ENCODE data around the gene ZHX3.
"Not testable (repeated sequence)": the region's sequence is repeated elsewhere in the genome, so short reads cannot be mapped to it uniquely, and the experiment has no call there.

The ZHX3 gene

DNA sequence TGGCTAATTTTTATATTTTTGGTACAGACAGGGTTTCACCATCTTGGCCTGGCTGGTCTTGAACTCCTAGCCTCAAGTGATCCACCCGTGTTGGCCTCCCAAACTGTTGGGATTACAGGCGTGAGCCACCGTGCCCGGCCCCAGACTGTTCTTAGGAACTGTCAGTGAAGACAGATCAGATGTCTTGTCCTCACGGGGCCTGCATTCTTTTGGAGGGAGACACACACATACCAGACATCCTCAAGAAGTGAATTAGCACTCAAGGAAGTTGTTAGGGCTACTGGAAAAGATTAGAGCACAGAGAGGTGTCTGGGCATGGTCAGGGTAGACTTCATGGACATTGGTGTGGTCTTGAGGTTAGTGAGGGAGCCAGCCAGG is 12.8 kb upstream of the ZHX3 start:
- H2AFZ ChIP-seq (ENCODE audit: low read length, unreplicated experiment) = peak overlapping the region; percentile 63
- peak overlapping the region; percentile 93 for H3K27ac ChIP-seq (ENCODE audit: low read depth, low read length)
- H3K79me2 ChIP-seq (ENCODE audit: control insufficient read depth, insufficient read depth, low read length, unreplicated experiment) = no peaks in the 10 kb centered on the region
- no peaks in the 10 kb centered on the region for H3K27me3 ChIP-seq (ENCODE audit: insufficient read depth, low read length)
- H3K4me1 ChIP-seq (ENCODE audit: control insufficient read depth, insufficient read depth, low read length, unreplicated experiment) = peaks cover 23% of the 10 kb centered on the region
- no peaks in the 10 kb centered on the region for H3K36me3 ChIP-seq (ENCODE audit: insufficient read depth, low read length)
- H3K4me3 ChIP-seq (ENCODE audit: low read depth, low read length) = no peak overlapping the region

DNA sequence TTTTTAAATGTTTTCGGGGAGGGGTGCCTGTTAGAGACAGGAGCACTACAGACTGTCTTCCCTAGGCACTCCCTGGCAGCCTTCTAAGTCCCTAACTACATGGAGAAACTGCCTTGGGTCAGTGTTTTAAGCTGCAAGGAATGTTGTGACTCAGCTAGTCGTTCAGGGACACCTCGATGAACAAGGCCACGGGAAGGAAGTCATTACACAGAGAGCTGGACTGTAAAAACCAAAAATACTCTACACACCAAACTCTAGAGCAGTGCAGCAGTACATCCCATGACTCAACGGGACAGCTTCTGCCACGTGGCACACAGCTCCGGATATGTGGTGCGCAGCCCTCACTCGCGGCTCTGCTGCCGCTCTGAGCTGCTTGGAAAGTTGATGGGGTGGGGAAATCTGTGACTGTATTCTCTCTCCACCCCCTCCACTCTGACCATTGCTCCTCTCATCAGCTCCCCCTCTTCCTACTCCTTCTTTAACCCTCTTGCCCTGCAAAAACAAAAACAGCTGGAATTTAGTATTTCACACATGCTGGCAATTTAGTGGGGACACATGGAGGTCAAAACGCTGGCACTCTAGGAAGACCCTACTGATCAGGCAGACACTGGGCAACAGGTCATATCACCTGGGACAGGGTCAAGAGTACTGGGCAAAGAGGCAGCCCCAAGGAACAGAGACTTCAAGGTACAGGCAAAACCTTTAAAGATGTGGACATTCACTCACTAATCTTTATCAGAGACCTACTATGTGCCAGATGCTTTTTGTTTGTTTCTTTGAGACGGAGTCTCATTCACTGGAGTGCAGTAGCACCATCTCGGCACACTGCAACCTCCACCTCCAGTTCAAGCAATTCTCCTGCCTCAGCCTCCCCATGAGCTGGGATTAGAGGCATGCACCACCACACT is 12.2 kb upstream of the ZHX3 start:
- Histone ChIP-seq H3K27ac (ENCODE audit: low read depth, low read length) (peak overlapping the region; percentile 93), H3K4me1 (ENCODE audit: control insufficient read depth, insufficient read depth, low read length, unreplicated experiment) (peaks cover 23% of the 10 kb centered on the region), H3K4me3 (ENCODE audit: low read depth, low read length) (peak overlapping the region; percentile 28; the same call in 1 of the 2 replicates), H2AFZ (ENCODE audit: low read length, unreplicated experiment) (peak overlapping the region; percentile 80), H3K36me3 (ENCODE audit: insufficient read depth, low read length) (no peaks in the 10 kb centered on the region), H3K79me2 (ENCODE audit: control insufficient read depth, insufficient read depth, low read length, unreplicated experiment) (no peaks in the 10 kb centered on the region), H3K27me3 (ENCODE audit: insufficient read depth, low read length) (no peaks in the 10 kb centered on the region)

DNA sequence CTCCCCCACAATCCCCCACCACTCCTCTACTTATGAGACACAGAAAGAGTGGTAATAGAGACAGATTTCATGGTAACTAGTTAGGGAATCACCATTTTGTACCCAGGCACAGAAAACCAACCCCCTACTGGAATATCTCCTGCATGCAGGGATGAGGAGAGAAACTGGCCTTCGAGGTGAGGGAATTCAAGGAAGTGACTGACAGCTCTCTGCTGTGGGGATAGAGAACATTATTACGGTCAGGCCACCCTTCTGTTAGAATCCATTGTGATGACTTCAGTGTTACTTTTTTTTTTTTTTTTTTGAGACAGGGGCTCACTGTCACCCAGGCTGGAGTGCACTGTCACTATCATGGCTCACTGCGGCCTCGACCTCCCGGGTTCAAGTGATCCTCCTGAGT is 9.6 kb upstream of the ZHX3 start:
- Histone ChIP-seq H2AFZ (ENCODE audit: low read length, unreplicated experiment) (no peak overlapping the region), H3K79me2 (ENCODE audit: control insufficient read depth, insufficient read depth, low read length, unreplicated experiment) (no peaks in the 10 kb centered on the region), H3K4me1 (ENCODE audit: control insufficient read depth, insufficient read depth, low read length, unreplicated experiment) (peaks cover 23% of the 10 kb centered on the region), H3K27me3 (ENCODE audit: insufficient read depth, low read length) (no peaks in the 10 kb centered on the region), H3K4me3 (ENCODE audit: low read depth, low read length) (no peak overlapping the region), H3K27ac (ENCODE audit: low read depth, low read length) (no peak overlapping the region), H3K36me3 (ENCODE audit: insufficient read depth, low read length) (no peaks in the 10 kb centered on the region)

DNA sequence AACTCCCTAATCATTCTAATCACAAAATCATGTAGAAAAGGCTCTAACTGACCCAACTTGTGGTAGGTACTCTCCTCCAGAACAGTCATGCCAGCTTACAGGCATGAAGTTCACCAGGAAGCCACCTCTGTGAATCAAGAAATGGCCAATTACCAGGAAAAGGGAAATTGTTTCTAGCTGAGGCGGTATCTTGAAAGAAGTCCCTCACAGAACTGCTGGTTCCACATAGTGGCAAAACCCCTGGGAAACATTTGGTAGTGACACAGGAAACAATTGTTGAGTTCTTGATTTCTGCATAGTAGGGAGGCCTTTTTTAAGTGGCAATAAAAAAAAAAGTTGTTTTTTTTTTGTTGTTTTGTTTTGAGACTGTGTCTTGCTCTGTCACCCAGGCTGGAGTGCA is 3.4 kb upstream of the ZHX3 start:
- H3K27me3 ChIP-seq (ENCODE audit: insufficient read depth, low read length) = no peaks in the 10 kb centered on the region
- peaks cover 26% of the 10 kb centered on the region for H3K4me1 ChIP-seq (ENCODE audit: control insufficient read depth, insufficient read depth, low read length, unreplicated experiment)
- H3K27ac ChIP-seq (ENCODE audit: low read depth, low read length) = peak overlapping the region; percentile 51; the same call in 1 of the 2 replicates
- no peak overlapping the region for H2AFZ ChIP-seq (ENCODE audit: low read length, unreplicated experiment)
- peaks cover 12% of the 10 kb centered on the region for H3K79me2 ChIP-seq (ENCODE audit: control insufficient read depth, insufficient read depth, low read length, unreplicated experiment)
- H3K36me3 ChIP-seq (ENCODE audit: insufficient read depth, low read length) = no peaks in the 10 kb centered on the region
- H3K4me3 ChIP-seq (ENCODE audit: low read depth, low read length) = no peak overlapping the region

DNA sequence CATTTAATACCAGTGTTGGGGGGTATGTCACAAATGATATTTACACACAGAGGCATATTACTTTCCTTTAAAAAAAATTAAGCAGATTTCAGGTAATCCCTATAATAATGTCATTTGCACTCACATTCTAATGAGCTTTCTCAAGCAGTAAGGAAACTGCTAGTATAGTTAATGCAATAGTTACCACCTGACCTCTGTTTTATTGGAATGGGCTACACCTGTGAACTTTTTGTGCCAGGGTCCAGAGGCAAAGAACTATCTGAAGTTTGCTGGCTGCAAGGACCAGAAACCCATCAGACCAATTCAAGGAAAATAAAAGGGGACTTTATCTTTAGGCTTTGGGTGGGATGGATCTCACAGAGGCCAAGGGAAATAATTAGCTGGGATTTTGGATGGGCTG is 2.9 kb upstream of the ZHX3 start:
- H3K79me2 ChIP-seq (ENCODE audit: control insufficient read depth, insufficient read depth, low read length, unreplicated experiment) = peaks cover 17% of the 10 kb centered on the region
- H3K4me3 ChIP-seq (ENCODE audit: low read depth, low read length) = no peak overlapping the region
- no peak overlapping the region for H3K27ac ChIP-seq (ENCODE audit: low read depth, low read length)
- no peaks in the 10 kb centered on the region for H3K27me3 ChIP-seq (ENCODE audit: insufficient read depth, low read length)
- H2AFZ ChIP-seq (ENCODE audit: low read length, unreplicated experiment) = no peak overlapping the region
- H3K36me3 ChIP-seq (ENCODE audit: insufficient read depth, low read length) = no peaks in the 10 kb centered on the region
- H3K4me1 ChIP-seq (ENCODE audit: control insufficient read depth, insufficient read depth, low read length, unreplicated experiment) = peaks cover 29% of the 10 kb centered on the region

DNA sequence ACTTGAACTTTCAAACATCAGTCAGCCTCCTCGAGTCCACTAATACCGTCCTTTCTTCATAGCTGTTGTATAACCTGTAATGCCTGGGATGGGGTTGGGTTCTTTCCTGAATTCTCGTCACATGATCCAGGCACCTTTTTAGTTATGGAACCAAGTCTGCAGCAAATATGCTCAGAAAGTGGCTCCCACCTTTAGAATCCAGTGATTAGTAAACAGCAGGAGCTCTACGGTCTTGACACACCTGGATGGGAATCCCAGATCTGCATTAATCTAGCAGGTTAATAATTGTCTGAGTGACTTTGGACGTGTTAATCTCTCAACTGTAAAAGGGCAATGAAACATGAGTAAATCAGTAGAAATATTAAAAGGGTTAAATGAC is 729 bp upstream of the ZHX3 start:
- H3K79me2 ChIP-seq (ENCODE audit: control insufficient read depth, insufficient read depth, low read length, unreplicated experiment) = peaks cover 37% of the 10 kb centered on the region
- H3K36me3 ChIP-seq (ENCODE audit: insufficient read depth, low read length) = no peaks in the 10 kb centered on the region
- H3K4me3 ChIP-seq (ENCODE audit: low read depth, low read length) = peak overlapping the region; percentile 77
- peak overlapping the region; percentile 37 for H3K27ac ChIP-seq (ENCODE audit: low read depth, low read length)
- H3K27me3 ChIP-seq (ENCODE audit: insufficient read depth, low read length) = no peaks in the 10 kb centered on the region
- H3K4me1 ChIP-seq (ENCODE audit: control insufficient read depth, insufficient read depth, low read length, unreplicated experiment) = peaks cover 37% of the 10 kb centered on the region
- no peak overlapping the region for H2AFZ ChIP-seq (ENCODE audit: low read length, unreplicated experiment)

DNA sequence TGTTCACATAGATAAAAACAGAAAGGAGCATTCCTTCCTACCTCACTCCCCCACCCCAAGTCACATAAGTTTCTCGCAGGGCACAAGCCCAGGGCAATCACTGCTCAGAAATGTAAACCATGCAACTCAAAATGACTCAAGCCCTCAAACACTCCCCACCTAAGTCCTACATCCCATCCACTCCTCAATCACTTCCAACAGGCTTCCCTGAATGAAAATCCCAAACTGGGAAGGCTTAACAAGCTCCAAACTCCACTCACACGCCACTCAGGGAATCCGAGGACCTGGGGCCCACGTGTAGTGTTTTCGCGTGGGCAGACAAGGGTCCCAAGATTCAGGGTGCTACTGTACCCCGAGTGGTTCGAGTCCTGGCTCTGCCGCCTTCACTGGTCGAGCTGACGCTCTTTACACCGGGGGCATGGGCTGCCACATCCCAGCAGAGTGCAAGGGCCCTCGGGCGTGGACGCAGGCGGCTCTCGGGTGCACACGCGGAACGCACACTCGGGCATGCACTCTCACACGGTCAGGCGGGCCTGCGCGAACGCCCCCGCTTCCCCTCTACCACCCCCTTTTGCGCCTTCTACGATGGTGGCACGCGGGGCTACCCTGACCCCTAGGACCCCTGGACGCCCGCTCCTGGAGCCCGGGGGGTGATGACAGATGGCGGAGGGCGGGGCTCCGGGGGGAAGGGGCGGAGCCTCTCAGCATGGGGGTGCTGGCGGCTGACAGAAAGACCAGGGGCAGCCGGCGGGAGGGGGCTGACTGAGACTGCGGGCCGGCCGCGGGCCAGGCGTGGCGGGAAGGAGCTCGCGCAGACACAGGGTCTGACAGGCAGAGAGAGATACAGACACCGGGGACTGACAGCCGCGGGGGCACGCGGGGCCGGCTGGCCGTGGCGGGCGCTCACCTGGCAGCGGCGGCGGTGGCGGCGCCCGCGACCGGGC is 657 bp downstream of the ZHX3 start:
- H2AFZ ChIP-seq (ENCODE audit: low read length, unreplicated experiment) = peak overlapping the region; percentile 74
- H3K4me3 ChIP-seq (ENCODE audit: low read depth, low read length) = peak overlapping the region; percentile 83
- peaks cover 9% of the 10 kb centered on the region; the same call in 1 of the 2 replicates for H3K36me3 ChIP-seq (ENCODE audit: insufficient read depth, low read length)
- peaks cover 51% of the 10 kb centered on the region for H3K79me2 ChIP-seq (ENCODE audit: control insufficient read depth, insufficient read depth, low read length, unreplicated experiment)
- no peaks in the 10 kb centered on the region for H3K27me3 ChIP-seq (ENCODE audit: insufficient read depth, low read length)
- H3K27ac ChIP-seq (ENCODE audit: low read depth, low read length) = peak overlapping the region; percentile 84
- H3K4me1 ChIP-seq (ENCODE audit: control insufficient read depth, insufficient read depth, low read length, unreplicated experiment) = peaks cover 37% of the 10 kb centered on the region

DNA sequence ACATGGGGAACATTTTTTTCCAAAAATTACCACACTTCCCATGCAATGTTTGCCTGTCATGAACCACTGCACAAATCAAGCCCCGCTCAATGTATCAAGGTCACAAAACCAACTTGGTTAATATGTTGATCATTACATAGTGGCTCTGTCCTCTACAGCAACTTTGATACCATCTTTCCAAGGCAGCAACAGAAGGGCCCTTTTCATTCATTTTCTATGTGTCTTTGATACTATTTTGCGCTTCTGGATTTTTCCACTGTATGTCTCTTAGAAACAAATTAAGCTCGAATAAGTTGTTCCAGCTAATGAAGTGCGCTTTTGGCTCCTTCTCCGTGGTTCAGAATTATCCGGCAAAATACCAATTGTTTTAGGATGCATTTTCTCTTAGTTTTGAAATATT is 1.5 kb downstream of the ZHX3 start:
- H3K79me2 ChIP-seq (ENCODE audit: control insufficient read depth, insufficient read depth, low read length, unreplicated experiment) = peaks cover 58% of the 10 kb centered on the region
- peak overlapping the region; percentile 84 for H3K27ac ChIP-seq (ENCODE audit: low read depth, low read length)
- peak overlapping the region; percentile 83 for H3K4me3 ChIP-seq (ENCODE audit: low read depth, low read length)
- H3K27me3 ChIP-seq (ENCODE audit: insufficient read depth, low read length) = no peaks in the 10 kb centered on the region
- peaks cover 9% of the 10 kb centered on the region; the same call in 1 of the 2 replicates for H3K36me3 ChIP-seq (ENCODE audit: insufficient read depth, low read length)
- no peak overlapping the region for H2AFZ ChIP-seq (ENCODE audit: low read length, unreplicated experiment)
- H3K4me1 ChIP-seq (ENCODE audit: control insufficient read depth, insufficient read depth, low read length, unreplicated experiment) = peaks cover 30% of the 10 kb centered on the region

DNA sequence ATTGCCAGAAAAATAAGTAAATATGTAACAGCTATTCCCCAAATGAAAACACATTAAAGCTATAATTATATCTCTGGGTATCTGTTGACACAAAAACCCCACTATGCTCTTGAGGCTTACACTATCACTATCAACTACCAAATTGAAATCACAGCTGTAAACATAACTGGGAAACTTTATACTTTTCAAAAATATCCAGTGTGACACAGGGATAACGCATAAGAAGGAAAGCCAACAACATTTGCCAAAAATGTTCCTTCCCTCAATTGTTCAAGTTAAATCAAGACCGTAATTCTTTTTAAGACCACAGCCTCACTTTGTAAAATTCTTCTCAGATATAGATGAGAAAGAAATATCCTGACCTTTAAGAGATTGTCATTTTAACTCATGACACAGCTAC is 3.1 kb downstream of the ZHX3 start:
- Histone ChIP-seq H3K79me2 (ENCODE audit: control insufficient read depth, insufficient read depth, low read length, unreplicated experiment) (peaks cover 70% of the 10 kb centered on the region), H3K4me3 (ENCODE audit: low read depth, low read length) (peak overlapping the region; percentile 32), H3K4me1 (ENCODE audit: control insufficient read depth, insufficient read depth, low read length, unreplicated experiment) (peaks cover 28% of the 10 kb centered on the region), H3K36me3 (ENCODE audit: insufficient read depth, low read length) (peaks cover 9% of the 10 kb centered on the region; the same call in 1 of the 2 replicates), H3K27ac (ENCODE audit: low read depth, low read length) (peak overlapping the region; percentile 24), H2AFZ (ENCODE audit: low read length, unreplicated experiment) (no peak overlapping the region), H3K27me3 (ENCODE audit: insufficient read depth, low read length) (no peaks in the 10 kb centered on the region)

DNA sequence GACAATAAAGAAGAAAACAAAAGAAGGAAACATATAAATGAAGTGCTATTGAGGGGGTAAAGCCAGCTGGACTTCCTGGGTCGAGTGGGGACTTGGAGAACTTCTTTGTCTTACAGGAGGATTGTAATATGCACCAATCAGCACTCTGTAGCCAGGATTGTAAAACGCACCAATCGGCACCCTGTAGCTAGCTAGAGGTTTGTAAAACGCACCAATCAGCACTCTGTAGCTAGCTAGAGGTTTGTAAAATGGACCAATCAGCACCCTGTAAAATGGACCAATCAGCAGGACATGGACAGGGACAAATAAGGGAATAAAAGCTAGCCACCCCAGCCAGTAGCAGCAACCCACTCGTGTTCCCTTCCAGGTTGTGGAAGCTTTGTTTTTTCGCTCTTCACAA is 5.5 kb downstream of the ZHX3 start:
- H3K79me2 ChIP-seq (ENCODE audit: control insufficient read depth, insufficient read depth, low read length, unreplicated experiment) = peaks cover 87% of the 10 kb centered on the region
- not testable (repeated sequence) for H3K4me3 ChIP-seq (ENCODE audit: low read depth, low read length); H3K36me3 ChIP-seq (ENCODE audit: insufficient read depth, low read length); H3K27ac ChIP-seq (ENCODE audit: low read depth, low read length); H2AFZ ChIP-seq (ENCODE audit: low read length, unreplicated experiment); H3K27me3 ChIP-seq (ENCODE audit: insufficient read depth, low read length)
- H3K4me1 ChIP-seq (ENCODE audit: control insufficient read depth, insufficient read depth, low read length, unreplicated experiment) = peaks cover 42% of the 10 kb centered on the region
